HG03175 (cell line): ENCODE data around the gene PPFIA1.

Experiments used
- ATAC-seq: cut with Tn5 transposase; IDR thresholded peaks from one replicate; pipeline ENCODE4 v1.9.1; 2021; ENCODE audit warnings: mild to moderate bottlenecking, moderate library complexity; ENCODE audit not compliant: unreplicated experiment

The PPFIA1 gene

DNA sequence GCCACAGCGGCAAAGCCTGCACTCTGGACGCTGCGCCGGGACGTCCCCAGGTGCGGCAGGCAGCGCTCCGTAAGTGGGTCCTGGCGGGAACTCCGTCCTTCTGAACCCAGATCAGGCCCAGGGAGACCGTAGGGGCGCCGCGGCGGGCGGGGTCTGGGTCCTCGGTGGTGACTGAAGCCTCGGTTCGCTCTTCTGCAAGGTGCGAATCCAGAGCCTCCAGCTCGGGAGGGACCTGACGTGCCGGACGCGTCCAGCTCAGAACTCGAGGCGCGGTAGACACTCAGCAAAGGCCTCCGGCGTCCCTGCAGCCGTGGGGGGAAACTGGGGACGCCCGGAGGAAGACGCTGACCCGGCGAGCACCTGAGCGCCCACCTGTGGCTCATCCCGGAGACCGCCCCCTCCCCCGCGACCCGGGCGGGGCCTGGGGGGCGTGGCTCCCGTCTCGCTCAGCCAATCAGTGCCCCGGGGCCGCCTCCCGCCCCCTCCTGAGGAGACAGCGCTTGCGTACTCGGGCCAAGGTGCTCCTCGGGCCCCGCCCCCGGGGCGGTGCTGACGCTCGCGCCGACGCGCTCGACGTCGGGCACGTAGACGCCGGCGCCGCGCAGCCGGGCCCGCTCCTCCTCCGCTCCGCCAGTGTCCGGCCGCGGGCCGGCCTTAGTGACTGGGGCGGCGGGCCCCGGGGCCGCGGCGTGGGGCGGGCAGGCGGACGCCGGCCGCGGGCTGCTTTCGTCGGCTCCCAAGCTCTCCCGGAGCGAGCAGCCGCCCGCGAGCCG is at the start of gene PPFIA1:
Gene PPFIA1 (plus strand): TSS at position 587 of the 773 bp plus-strand sequence. CDS start 1,483 bp downstream, outside the sequence.
- peak; percentile 93 for ATAC-seq

GRCh38 chr11:70220920-70221319 is 49.6 kb upstream of the PPFIA1 start:
- no peak for ATAC-seq

DNA sequence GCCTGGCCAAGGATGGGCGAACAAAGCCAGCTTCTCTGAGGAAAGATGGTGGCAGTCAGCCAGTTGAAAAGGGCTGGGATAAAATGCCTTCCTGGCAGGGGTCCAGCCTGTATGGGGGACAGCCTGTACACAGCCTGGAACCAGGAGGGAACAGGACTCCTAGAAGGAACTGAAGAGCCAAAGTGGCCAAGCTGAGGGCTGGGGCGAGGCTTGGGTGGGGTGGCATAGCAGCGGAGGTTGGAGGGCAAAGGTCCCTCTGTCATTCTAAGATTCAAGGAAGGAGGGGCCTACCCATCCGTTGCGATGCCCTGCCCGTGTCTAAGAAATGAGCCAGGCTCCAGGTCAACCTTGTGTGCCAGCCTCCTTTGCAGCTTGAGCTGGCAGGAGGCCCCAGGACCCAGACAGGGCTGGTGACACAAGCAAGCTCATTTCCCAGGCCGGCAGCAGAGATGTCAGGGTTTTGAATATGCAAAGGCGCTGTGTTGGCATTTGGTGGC is 44.8 kb upstream of the PPFIA1 start:
- ATAC-seq, result no peak

DNA sequence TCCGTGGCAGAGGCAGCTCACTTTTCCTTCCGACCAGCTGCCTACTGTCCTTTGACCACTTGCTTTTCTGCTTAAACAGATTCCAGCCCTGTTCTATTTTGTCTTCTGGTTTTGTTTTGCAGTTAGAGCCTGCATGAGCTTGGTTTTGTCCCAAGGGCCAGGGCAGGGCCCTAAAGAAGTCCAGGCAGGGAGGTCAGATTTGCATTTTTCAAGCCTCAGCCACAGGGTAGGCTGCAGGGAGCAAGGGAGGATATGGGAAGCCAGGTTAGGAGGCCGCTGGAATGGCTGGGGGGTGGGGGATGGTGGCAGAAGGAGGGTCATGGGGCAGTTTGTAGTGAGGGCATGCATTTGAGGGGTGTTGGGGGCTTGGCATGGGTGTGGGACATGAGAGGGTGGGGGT is 44.3 kb upstream of the PPFIA1 start:
- ATAC-seq, result no peak

GRCh38 chr11:70226967-70227366 is 43.5 kb upstream of the PPFIA1 start:
- ATAC-seq, result no peak

DNA sequence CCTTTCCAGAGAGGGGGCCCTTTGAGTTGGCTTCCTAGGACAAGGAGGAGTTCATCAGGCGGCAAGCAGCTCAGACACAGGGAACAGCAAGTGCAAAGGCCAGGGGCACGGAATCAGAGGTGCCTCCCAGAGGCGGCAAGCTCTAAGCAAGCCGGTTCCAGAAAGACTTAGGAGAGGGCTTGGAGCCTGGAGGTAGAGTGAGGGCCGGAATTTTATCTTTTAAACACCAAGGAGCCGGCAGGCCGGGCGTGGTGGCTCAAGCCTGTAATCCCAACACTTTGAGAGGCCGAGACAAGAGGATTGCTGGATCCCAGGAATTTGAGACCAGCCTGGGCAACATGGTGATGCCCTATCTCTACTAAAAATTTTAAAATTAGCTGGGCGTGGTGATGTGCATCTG is 40.8 kb upstream of the PPFIA1 start:
- no peak for ATAC-seq

DNA sequence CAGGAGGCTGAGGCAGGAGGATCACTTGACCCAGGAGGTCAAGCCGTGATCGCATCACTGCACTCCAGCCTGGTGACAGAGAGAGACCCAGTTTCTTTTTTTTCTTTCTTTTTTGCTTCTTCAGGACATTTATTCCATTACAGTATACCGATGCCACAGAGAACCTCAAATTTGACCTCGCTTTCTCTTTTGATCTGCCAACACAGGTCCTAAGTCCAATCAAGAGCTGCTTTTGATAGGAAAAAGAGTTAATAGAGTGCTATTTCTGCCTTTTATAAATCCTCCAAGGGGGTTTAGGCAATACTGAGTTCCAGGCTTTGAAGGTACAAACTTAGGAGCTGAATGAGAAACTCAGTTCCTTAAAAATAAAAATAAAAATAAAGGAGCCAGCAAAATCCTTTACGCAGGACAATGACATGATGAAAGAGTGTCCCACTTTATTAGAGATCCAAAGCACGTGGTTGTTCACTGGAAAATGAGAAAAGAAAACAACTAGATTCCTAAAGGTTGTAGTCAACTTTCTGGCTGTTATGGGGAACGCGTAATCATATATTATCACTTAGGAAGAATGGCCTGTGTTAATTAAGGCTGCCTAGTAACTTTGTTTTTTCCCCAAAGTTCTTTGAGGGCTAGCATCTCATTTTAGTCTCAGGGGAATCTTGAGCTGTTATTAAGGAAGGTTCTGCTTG is 40.2 kb upstream of the PPFIA1 start:
- no peak for ATAC-seq

DNA sequence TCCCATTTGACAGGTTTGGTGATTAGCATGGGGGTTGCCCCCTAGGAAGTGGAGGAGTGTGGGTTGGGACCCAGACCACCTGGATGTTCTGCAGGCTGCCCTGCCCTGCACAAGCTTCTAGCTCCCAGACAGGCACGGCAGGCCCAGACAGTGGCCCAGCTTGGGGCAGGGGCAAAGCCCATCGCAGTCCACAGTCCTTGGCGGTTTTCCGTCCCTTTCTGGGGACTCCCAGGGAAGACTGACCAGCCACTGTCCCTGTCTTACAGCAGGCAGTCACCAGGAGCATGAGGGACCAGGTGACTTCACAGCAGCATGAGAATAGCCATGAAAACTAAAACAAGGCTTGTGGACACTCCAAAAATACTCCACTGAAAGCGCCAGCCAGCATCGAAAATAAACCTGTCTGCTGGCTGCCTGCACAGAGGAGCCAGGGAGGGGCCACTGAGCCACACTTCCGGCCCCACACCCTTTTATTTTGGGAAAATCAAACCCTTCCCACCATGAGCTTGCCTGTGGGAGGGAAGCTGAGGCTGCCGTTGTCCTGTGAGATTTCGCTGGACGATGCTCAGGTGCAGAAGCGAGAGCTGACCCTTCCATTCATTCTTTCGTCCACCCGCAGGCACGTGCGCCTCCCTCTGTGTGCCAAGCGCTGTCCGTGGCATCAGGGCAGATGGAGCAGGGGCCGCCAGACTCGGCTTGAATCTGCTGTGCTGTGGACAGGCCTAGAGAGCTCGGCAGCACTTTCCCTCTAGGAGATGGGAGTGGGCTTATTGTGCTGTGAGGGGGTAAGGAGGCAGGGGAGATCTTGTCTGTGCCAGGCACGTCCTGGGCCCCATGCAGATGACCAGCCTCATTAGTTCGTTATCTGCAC is 39.4 kb upstream of the PPFIA1 start:
- no peak for ATAC-seq

DNA sequence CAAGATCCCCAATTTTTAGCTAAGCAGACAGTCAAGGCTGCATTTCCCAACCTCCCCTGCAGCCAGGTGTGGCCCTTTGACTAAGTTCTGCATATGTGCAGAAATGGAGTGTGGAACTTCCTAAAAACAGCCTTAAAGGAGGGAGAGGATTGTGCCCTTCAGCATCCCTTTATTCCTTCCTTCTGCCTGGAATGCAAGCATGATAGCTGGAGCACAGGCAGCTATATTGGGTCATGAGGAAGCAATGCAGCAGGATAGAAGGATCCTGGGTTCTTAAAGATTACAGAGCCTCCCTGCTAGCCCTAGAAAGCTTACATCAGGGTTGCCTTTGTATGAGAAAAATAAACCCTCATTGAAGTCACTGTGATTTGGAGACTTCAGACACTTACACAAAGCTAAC is 37.5 kb upstream of the PPFIA1 start:
- no peak for ATAC-seq

- no peak for ATAC-seq
Measured at GRCh38 chr11:70233511-70233934, 37.0 kb upstream of the PPFIA1 start.

DNA sequence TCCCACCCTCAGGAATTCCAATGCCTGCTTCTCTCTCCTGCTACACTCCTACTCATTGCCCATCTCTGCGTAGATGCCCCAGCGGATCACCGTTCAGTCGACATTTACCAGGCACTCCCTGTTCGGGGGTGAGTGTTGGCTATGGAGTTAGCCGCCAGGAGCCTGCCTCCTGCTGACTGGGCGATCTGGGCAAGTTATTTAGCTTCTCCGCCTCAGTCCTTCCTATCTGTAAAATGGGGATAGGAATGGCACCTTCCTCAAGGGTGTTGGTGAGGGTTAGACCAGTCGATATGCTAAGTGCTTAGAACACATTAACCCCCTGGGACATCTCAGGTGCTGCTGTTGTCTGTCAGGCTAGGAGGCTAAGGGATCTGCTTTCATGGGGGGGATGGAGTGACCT is 36.5 kb upstream of the PPFIA1 start:
- no peak for ATAC-seq

DNA sequence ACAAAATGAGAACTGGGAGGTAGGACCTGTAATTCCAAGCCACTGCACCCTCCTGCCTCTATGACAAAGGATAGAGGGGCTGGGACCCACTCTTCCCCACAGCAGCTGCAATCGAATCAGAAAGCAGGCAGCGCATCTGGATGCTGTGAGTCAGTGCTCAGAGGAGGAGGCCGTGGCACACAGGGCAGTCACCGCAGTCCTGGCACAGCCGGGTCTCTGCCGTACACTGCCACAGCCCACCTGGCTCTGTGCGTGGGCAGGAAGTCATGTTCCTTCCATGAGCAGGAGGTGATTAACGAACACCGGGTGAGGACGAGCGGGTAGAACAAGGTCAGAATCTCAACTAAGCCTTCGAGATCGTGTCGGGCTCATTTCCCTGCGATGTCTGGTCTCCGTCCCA is 30.2 kb upstream of the PPFIA1 start:
- ATAC-seq, result no peak

- no peak for ATAC-seq
Measured at GRCh38 chr11:70241709-70242108, 28.8 kb upstream of the PPFIA1 start.

DNA sequence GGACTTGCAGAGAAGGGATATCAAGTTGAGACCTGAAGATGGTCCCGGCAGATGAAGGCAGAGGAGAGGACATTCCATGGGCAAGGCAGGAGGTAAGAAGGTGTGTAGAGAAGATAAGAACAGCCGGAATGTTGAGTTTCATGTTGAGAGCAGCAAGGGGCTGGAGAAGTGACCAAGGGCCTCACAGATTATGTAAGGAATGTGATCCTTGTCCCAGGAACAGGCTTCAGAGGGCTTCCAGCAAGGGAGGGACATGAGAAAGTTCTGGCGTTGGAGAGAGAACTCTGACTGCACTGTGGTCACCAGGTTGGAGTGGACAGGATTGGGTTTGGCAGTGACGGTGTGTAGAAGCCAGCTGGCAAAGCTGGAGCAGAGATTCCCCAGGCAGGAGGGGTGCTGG is 27.6 kb upstream of the PPFIA1 start:
- no peak for ATAC-seq

GRCh38 chr11:70243912-70244652 is 26.4 kb upstream of the PPFIA1 start:
- ATAC-seq, result no peak

GRCh38 chr11:70244698-70245097 is 25.8 kb upstream of the PPFIA1 start:
- ATAC-seq, result no peak

- no peak for ATAC-seq
Measured at GRCh38 chr11:70246196-70246595, 24.3 kb upstream of the PPFIA1 start.

DNA sequence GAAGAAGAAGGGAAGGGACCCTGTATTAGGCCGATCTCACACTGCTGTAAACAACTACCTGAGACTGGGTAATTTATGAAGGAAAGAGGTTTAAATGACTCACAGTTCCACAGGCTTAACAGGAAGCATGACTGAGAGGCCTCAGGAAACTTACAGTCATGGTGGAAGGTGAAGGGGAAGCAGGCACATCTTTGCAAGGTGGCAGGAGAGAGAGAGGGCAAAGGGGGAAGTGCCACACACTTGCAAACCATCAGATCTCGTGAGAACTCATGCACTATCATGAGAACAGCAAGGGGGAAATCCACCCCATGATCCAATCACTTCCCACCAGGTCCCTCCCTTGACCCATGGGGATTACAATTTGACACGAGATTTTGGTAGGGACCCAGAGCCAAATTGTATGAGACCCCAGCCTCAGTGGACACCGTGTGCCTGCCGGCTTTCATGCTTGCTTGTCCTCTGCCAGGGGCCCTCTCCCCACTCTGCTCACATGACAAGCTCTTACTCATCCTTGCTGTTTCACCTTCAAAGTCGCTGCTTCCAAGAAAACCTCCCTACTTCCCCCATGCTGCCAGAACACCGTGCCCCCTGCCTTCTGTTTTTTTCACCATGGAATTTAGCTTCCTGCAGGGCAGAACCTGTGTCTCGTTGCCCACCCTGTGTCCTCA is 23.3 kb upstream of the PPFIA1 start:
- ATAC-seq, result no peak

- ATAC-seq, result no peak
Measured at GRCh38 chr11:70247710-70248072, 22.8 kb upstream of the PPFIA1 start.
